ENCODE results near the gene TBC1D9B.
"Not testable (repeated sequence)": the region's sequence is repeated elsewhere in the genome, so short reads cannot be mapped to it uniquely, and the experiment has no call there.

Gene TBC1D9B

DNA sequence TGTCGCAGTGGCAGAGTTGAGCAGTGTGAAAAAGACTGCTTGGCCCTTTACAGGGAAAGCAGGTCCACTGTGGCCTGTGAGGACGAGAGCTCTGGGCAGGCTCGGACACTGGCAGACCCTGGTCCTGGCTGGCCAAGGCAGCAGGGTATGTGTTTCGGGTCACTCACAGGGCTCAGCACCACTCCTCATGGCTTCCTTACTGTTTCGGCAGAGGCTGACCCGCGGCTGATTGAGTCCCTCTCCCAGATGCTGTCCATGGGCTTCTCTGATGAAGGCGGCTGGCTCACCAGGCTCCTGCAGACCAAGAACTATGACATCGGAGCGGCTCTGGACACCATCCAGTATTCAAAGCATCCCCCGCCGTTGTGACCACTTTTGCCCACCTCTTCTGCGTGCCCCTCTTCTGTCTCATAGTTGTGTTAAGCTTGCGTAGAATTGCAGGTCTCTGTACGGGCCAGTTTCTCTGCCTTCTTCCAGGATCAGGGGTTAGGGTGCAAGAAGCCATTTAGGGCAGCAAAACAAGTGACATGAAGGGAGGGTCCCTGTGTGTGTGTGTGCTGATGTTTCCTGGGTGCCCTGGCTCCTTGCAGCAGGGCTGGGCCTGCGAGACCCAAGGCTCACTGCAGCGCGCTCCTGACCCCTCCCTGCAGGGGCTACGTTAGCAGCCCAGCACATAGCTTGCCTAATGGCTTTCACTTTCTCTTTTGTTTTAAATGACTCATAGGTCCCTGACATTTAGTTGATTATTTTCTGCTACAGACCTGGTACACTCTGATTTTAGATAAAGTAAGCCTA is 71.3 kb downstream of the TBC1D9B start:
- no peak for DNase-seq

GRCh38 chr5:179834871-179835270 is 72.8 kb downstream of the TBC1D9B start:
- DNase-seq: not testable (repeated sequence)

DNA sequence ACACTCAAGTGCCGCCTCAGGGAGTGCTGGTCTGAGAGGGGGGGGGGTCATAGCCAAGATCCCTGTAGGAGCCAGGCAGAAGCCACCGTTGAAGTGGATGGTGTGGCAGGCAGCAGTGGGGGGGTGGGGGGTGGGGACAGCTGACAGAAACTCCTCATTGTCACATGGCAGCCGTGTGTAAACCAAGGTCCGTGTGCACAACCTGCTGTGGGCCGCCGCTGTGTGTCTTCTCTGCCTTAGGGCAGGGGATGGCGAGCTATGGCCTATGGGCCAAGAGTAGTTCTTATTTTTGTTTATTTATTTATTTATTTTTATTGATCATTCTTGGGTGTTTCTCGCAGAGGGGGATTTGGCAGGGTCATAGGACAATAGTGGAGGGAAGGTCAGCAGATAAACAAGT is 73.6 kb downstream of the TBC1D9B start:
- DNase-seq: no peak

DNA sequence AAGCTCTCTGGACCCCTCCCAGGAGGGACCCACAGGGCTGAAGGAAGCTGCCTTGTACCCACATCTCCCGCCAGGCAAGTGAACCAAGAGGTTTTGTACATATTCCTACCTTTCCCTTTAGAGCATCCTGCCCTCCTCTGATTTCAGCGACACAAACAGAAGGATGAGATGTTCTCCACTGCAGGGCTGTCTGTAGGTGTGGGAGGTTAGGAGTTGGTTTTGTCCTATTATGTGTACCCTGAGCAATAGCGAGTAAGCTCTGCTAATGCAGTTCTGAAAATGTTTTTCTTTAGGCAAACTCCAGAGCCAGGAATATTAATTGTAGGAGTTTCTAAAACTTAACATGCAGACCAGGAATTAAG is 74.0 kb downstream of the TBC1D9B start:
- no peak for DNase-seq

- no peak for DNase-seq
Measured at GRCh38 chr5:179833056-179833708, 74.5 kb downstream of the TBC1D9B start.

- no peak for DNase-seq
Measured at GRCh38 chr5:179832039-179832745, 75.5 kb downstream of the TBC1D9B start.

GRCh38 chr5:179830818-179831468 is 76.8 kb downstream of the TBC1D9B start:
- DNase-seq: no peak

GRCh38 chr5:179829732-179830435 is 77.8 kb downstream of the TBC1D9B start:
- no peak for DNase-seq

DNA sequence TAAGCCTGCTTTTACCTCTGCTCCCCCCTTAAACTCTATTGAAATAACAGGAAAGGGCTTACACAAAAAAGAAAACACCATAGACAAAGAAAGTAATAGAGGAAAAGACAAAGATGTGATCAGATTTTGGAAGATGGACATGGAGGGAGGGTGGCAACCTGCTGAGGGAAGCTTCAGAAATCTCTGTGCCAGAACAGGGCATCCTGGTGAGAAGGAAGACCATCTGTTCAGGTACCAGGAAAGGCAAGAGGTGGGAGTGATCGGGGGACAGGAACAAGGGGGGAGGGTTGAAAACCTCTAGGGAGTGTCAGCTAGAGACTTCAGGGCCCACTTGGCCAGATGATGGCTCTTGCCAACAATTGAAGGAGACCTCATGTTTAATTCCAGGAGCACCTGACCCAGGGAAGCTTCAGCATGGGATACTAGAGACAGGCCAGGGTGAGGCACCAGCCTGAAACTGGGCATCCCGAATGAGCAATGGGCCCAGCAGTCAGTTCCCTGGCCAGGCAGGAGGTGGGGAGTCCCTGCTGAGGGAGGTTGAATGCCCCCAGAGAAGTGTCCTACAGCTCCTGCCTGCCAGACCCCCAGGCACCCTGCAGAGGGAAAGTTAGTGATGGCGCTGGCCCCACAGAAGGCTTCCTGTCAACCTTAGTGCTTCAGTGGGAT is 78.8 kb downstream of the TBC1D9B start:
- DNase-seq: no peak

DNA sequence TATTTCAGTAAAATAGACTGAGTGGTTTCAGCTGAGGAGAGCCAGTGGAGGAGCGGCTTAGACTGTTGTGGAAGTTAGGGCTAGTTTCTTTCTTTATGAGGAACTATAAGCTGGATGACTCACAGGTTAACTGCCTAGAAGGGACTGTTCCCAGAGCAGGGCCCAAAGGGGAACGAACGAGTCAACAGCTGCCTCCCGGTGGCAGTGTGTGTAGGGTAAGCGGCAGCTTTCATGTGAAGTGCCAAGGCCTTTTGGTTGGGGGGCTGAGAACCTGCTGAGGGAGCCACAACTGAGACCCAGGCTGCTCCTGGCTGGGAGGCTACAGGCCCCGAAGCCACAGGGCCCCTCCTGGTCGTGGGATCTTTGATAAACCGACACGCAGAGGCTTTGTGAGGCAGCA is 80.0 kb downstream of the TBC1D9B start:
- DNase-seq: no peak

GRCh38 chr5:179825655-179826182 is 82.0 kb downstream of the TBC1D9B start:
- DNase-seq: no peak

GRCh38 chr5:179824745-179825112 is 83.0 kb downstream of the TBC1D9B start:
- no peak for DNase-seq

- DNase-seq: no peak
Measured at GRCh38 chr5:179823937-179824744, 83.6 kb downstream of the TBC1D9B start.

- no peak for DNase-seq
Measured at GRCh38 chr5:179822444-179822990, 85.2 kb downstream of the TBC1D9B start.

DNA sequence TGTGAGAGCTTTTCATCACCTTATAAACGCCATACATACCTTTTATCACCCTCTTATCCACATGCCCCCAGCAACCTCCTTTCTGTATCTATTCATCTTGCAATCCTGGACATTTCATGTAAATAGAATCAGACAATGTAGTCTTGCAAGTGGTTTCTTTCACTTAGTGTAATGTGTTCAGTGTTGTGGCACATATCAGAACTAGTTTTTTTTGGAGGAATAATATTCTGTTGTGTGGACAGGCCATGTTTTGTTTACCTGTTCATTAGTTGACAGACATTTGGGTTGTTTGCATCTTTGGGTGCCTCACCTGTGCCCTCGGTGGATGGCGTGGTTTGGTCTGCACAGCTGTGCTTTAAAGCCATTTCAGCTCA is 85.7 kb downstream of the TBC1D9B start:
- DNase-seq: no peak

DNA sequence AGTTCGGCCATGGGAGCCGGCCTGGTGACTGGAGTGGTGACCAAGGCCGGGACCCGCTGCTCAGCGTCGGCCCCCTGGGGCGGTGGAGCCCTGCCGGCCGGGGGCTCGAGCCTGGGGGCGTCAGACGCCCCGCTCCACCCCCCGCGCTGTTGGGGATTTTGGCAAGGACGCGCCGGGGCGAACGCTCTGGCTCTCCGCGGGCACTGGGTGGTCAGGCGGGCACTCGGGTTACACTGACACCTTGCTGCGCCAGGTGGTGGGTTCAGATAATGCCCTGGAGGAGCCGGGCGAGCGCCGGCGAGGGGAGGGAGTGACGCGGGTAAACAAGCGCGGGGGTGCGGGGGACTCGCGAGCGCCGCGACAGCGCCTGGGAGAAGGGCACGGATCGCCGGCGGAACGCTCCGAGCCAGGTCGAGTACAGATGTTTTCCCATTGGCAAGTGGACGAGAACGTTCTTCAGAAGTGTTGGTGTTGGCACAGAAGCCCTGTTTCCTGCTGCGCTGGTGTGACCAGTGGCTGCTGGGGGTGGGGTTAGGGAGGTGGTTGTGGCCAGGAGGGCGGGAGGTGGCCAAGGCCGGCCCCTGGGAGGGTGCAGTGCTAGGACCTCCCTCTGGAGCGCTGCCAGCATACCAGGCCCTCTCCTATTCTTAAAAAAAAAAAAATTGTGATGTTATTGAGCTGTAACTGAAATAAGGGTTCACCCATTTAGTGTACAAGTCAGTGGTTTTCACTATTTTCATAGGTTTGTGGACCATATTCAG is 86.2 kb downstream of the TBC1D9B start:
- DNase-seq: peak; percentile 96

GRCh38 chr5:179820483-179821297 is 87.0 kb downstream of the TBC1D9B start, which contains the start of gene SQSTM1:
Gene SQSTM1, plus strand, starts transcription at chr5:179820905. Its CDS starts 32 bp downstream, at chr5:179820937.
- peak; percentile 87 for DNase-seq

GRCh38 chr5:179820127-179820482 is 87.6 kb downstream of the TBC1D9B start:
- DNase-seq: no peak
